GM04504 (cell line): ENCODE results near the gene RGS11.
"Not testable (repeated sequence)": the region's sequence is repeated elsewhere in the genome, so short reads cannot be mapped to it uniquely, and the experiment has no call there.

Experiments
- DNase-seq: peaks from one replicate; pipeline ENCODE4 v3.0.0-alpha.2; 2012; ENCODE audit warnings: low read depth

Gene RGS11

DNA sequence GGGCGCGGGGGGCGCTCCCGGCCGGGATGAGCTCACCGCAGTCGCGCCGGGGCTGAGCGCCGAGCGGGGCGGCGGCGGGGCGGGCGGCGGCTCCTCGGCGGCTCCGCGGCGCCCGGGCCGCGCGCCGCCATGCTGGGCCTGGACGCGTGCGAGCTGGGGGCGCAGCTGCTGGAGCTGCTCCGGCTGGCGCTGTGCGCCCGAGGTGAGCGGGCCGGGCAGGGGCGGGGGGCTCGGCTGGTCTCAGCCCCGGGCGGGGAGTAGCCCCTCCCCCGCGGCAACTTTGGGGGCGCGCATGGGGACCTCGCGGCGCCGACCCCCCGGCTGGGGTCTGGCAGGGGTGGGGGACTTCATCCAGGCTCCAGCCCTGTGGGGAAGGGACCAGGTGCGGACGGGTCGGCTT, 4.8 kb upstream of the RGS11 start, which contains the start of gene ARHGDIG:
TSS of gene ARHGDIG (plus strand) at position 40 of the 400 bp plus-strand sequence. CDS start at position 130, 90 bp downstream.
- no peak for DNase-seq

DNA sequence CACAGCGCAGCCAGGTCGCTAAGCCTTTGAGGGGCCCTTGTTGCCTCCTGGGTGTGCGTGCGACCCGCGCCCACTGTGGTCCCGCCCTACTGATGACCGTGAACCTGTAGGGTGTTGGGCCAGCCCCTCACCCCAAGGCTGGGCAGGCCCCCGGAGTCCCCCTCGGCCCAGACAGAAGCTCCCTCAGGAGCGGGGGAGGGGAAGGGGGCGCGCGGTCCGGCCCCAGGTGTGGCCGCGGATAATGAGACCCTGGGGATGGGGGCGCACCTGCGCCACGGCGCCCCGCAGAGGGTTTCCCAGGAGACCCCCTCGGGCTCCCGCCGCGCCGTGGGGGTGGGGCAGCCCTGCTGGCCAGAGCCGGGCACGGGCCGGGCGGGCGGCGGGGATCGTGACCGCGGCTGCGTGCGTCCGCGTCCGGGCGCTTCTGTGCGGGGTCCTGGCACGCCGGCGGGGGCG, 4.3 kb upstream of the RGS11 start:
- DNase-seq: no peak

DNA sequence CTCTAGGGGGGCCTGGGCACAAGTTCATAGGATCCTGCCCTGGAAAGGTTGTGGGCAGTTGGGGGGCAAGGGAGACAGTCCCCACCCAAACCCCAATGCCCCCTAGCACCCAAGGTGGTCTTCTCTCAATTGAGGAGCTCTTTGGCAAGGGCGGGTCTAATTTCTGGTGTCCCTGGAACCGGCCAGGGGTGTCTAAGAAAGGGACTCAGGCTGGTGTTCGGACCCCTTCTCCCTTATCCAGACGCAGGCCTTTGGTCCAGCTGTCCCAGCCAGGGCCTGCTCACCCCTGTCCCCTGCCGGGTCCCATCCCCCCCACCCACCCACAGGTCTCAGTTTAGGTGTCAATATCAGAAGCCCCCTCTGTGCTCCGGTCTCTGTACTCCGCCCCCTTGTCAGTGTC, 3.8 kb upstream of the RGS11 start:
- no peak for DNase-seq

DNA sequence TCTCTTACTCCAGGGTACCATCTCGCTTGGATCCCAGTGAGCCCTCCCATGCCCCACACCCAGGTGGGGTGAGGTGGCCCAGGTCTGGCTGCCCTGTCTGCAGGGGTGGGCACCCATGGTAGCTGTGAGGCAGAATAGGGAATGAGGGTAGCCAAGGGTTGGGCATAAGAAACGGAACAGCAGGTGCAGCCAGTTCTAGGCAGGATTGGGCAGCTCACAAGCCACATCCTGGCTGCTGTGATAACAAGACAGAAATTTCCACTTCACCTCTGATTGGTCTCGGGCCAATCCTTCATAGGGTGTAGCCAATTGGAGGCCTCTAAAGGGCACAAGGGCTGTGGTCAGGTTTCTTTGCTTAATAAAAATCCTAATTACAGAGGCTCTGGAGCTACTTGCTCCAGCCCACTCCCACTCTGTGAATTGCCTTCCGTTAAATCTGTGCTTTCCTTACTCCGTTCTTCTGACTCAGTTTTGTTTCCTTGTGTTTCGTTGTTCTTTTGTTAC, 3.2 kb upstream of the RGS11 start:
- DNase-seq: no peak

DNA sequence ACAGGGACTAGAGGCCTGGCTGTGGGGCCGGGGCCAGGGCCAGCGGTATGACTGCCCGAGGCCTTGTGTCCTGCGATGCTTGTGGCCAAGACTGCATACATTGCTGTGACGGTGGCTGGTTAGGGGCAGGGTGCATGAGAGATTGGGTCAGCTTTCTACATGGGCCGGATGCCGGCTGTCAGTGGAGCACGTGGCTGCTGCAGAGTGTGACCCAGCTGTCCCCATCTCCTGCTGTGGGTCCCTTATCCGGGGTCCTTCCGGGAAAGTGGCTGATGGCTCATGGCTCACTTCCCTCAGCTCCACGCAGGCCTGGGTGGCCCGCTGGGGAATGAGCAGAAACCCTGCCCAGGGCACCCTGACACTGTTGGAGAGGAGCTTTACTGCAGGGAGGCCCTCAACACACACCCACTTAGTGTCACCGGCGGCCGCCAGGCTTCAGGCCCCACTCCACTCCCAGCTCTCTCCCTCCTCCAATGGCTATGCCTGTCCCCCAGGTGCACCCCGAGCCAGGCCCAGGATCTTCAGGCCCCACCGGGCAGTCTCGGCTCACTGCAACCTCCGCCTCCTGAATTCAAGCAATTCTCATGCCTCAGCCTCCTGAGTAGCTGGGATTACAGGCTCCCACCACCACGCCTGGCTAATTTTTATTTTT, 808 bp upstream of the RGS11 start:
- DNase-seq: no peak

DNA sequence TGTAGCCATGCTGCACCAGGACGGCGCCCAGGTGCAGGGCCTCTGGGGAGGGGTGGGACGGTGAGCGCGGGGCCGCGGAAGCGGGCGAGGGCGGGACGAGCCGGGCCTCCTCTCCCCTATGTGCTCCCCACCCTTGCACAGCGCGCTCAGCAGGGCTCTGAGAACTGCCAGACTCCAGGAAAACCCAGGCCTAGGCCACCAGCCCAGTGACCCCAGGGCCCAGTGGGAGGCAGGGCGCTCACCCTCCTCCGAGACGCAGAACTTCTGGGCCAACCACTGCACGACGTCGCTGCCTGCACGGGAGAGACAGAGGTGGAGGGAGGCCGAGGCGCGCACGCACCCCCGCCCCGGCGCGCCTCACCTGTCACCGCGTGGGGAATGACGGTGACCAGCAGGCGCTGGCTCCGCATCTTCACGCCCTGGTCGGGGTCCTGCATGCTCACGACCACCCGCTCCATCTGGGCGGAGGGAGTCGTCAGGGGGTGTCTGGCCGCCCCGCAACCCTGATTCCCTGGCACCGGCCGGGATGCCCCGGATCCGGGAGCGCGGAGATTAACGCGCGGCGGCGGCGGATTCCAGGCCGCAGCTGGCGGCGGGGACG, 603 bp downstream of the RGS11 start:
- no peak for DNase-seq

DNA sequence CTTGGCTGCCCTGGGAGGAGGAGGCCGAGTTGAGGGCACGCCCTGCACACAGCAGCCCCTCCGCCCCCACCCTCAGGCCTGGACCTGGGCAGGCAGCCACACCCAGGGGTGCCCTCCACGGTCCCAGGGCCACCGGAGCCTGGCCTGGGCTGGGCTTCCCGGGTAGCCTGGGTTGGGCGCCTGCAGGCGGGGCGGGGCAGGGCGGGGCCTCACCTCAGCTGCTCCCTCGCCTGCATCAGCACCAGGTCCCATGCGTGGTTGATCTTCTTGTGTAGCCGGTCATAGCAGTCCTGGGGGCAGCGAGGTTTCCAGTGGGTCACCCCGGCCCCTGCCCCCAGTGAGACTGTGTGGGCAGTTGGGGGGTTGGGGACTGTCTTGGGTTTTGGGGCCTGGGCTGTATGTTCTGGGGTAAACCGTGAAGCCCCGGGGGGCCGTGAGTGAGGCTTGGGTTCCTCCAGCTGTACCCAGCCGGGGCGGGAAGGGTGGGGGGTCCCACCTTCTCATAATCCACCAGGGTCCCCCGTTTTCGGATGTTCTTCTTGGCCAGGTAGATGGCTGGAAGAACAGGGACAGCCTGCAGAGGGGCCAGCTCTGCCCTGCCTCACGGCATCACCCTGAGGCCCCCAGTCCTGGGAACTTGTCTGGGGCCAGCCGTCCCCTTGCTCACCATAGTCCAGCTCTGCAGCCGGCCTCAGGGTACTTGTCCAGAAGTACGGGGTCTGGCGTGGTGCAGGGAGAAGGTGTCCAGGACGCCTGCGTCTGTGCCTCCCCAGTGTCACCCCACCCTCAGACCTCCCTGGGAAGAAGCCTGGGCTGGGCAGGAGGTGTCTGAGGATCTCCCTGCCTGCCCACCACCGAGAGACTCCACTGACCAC, 2.0 kb downstream of the RGS11 start:
- DNase-seq: no peak

DNA sequence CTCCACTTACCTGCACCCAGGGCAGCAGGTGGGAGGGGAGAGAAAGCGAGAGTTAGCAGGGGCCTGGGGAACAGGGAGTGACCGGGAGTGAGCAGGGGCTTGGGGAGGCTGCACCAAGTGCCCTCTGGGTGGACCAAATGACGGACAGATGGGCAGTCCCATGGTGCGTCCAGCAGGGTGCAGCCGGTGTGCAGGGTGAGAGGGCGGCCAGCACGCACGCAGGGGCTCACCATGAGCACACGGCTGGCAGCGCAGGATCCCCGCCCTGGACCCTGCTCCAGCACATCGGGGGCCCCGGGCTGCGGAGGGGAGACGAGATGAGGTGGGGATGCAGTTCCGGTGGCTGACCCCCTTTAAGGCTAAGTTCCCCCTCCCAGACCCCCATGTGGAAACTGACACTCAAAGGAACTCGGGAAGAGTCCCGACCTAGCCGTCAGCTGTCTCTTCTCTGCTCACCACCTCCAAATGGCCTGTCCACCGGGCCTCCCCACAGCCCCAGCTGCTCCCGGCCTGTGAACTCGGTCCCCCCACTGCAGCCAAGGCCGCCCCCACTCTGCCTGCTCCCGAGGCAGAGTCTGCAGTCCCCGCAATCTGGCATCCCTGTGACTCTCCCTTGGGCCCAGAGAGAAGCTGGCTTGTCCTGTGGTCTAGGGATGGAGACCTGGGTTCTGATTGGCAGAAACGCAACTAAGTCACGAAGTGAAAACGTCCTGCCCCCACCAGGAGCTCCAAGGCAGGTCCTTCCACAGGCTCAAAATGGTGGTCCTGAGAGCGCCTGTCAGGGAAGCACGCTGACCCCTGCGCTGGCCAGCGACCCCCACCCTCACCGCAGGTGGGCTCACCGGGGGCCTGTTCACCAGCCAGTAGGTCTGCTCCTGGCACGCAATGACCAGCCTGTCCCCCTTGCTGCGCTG, 2.9 kb downstream of the RGS11 start:
- DNase-seq: no peak

DNA sequence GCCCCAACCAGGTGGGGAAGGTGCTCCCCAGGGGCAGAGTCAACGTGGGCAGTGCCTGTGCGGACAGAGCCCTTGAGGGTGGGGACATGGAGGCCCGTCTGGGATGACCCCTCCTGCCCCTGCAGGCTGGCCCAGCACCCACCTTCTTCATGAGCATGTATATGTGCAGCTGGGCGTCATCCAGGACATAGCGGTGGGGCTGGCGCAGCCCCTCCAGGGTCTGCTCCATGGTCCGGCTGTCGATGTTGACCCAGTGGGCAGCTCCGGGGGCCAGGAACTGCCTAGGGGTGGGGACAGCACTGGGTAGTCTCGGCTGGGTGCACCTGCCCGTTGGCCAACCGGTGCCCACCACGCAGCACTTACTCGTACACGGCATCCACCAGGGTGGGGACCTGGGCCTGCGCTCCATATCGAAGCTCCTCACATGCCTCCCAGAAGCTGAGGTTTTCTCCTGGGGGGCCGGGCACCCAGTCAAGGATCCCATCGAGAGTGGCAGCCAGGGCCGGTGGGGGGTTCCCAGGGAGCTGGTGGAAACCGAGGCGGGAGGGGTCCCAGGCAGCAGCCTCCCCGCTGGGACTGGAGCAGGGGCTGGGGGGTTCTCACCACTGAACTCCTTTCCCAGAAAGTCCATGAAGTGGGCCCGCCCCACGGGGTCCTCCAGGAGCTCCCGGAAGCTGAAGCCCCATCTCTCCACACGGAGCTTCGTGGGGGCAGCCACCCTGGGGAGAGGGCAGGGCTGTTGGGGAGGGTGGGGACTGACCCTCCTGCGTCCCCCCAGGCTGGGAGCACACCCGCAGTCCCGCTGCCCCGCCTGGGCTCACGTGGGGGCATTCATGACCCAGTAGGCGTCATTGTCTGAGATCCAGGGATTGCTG, 5.1 kb downstream of the RGS11 start:
- DNase-seq: no peak

DNA sequence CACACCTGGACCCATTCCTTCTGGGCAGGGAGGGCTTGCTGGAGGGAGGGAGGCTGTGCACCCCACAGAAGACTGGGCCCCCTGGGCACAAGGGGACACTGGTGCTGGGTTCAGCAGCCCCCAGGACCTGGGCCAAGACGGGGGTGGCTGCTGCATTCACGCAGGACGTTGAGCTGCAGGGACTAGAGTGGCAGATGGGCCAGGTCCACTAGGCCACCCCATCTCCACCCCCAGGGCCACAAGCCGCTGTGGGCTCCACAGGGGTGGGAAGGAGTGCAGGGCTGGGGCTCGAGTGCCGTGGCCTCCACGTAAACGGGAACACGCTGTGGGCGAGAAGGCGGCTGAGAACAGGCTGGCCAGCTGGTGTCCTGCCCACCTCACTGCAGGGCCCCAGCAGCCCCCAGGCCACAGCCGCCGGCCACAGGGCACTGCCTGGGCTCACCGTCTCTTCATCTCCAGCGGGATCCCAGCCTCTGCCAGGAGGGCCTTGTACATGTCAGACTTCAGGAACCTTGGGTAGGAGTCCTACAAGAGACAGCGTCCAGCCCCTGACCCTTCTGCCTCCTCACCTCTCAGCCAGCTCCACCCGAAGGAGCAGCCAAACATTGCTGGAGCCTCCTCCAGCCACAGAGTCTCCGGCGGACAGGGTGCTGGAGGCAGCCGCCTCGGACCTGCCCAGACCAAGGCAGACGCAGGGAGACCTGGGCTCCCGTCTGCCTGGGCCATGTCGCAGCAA, 6.5 kb downstream of the RGS11 start:
- DNase-seq: no peak

DNA sequence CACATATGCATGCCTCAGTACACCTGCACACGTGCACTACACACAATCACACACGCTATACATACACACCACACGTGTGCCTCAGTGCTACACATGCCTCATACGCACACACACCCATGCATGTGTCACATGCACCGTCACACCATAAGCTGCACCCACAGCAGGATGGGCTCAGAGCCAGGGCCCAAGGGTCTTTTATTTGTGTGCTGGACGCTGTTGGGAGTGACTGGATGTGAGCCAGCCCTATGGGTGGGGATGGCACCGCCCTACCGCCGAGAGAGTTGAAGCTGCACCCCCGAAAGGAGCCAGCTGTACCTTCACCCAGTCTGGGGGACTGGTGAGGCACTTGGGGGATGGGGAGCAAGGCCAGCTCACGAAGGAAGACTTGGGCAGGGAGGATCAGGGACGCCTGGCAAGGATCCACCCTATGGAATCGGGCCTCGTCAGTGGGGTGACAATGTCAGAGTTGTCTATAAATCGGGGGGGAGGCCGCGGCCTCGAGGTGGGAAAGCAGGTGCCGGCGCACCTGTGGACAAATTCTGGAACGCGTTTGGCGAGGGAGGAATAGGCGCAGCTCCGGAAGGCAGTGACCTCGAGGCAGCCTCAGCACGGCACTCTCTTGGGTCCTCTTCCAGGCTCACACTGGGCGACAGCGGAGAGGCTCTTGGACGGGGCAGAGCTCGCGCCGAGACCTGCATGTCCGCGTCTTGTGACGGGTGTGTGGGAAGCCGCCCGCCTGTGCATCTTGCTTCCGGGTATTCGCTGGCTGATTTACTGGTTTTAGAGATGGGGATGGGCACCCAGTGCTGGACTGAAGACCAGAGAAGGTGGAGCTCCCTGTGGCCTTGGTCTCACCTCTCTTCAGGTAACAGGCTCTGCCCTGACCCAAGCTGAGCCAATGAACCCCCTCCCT, 7.3 kb downstream of the RGS11 start:
- no peak for DNase-seq

DNA sequence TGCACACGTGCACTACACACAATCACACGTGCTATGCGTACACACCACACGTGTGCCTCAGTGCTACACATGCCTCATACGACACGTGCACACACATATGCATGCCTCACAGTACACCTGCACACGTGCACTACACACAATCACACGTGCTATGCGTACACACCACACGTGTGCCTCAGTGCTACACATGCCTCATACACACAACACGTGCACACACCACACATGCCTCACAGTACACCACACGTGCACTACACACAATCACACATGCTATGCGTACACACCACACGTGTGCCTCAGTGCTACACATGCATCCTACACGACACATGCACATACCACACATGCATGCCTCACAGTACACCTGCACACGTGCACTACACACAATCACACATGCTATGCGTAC, 8.2 kb downstream of the RGS11 start:
- not testable (repeated sequence) for DNase-seq

DNA sequence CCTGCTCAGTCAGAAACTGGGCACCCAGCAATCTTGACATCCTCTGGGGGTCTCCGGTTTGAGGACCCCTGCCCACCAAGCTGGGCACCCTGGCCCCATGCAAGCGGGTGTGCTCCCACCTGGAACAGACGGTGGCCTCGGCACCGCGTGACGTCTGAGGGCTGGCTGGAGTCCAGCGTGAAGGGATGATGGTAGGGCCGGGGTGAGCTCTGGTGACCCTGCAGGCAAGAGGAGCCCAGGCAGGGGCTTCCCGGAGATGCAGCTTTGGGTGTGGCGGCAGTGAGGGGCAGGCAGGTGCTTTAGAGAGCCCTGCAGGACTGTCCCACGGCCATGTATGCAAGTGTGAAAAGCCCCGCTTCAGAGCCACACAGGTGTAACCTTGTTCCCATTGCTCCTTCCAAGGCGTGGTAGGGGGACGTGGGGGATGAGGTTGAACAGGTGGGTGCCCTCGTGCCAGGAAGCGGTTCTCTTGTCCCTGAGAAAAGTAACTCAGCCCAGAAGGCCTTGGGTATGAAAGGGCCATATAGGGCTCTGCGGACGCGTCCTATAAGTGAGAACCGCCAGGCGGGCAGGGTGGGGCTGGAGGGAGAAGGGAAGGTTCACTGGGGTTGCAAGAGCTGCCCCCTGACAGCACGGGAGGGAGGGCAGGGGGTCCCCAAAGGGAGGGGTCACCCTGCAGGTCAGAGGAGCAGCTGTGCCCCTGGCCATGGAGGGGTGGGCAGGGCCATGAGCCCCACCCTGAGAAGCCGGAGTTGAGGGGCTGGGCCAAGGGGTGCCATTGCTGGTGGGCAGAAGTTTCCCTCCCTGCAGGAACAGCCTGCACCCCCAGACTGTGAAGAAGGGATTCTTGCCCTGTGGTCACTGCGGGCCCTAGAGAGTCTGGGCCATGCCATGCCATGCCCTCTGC, 9.2 kb downstream of the RGS11 start:
- DNase-seq: no peak

DNA sequence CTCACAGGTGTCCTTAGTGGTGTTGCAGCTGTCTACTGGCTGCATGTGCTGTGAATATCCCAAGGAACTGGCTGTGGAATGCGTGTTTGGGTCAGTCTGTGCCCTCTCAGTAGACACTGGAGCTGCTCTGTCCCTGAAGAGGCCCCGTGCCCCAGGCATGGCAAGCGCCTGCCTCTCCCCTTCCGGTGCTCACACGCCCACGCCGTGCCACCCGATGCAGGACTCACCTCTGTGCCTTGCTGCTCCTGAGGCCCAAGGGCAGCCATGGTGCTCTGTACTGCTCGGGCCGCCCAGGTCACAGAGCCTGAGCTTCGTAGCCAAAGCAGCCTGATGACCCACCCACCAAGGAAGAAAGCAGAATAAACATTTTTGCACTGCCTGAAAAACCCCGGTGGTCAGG, 10.0 kb downstream of the RGS11 start:
- no peak for DNase-seq

DNA sequence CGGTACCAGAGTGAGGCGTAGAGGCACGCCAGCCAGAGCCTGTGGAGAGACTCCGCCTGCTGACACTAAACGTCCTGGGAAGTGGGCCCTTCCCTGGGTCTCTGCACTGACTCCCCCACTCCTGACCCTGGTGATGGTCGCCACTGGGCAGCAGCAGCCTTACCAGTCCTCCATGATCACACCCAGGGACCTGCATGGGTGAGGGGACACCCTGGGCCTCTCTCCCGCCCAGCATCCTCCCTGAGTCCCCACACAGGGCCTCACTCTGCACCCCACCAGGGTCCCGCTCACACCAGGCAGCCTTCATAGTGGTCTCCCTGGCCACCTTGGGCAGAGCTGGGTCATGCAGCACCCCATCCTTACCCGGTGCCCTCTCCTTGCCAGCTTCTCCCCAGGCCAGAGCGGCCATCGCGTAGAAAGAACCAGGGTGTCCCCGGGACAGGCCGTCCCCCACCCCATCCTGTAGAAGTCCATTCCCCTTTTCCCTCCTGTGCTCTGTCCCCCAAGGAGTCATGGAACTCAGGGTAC, 10.7 kb downstream of the RGS11 start:
- DNase-seq: no peak

DNA sequence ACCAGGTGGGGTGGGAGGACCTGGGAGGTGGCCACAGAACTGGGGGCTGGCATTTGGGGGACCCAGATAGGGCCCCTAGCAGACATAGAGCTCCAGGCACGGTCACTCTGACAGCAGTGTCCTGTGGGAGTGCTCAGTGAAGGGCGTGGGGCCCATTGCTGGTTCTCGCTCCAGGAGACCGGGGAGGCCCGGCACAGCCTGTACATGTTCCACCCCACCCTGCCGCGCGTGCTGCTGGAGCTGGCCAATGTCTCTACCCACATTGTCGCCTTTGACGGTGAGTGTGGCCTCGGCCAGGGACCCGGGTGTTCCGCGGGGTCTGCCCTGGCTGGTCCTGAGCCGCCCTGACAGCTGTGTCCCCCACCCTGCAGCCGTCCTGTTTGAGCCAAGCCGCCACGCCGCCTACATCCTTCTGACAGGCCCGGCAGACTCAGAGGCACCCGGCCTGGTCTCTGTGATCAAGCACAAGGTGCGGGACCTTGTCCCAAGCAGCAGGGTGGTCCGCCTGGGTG, 11.2 kb downstream of the RGS11 start:
- DNase-seq: no peak

DNA sequence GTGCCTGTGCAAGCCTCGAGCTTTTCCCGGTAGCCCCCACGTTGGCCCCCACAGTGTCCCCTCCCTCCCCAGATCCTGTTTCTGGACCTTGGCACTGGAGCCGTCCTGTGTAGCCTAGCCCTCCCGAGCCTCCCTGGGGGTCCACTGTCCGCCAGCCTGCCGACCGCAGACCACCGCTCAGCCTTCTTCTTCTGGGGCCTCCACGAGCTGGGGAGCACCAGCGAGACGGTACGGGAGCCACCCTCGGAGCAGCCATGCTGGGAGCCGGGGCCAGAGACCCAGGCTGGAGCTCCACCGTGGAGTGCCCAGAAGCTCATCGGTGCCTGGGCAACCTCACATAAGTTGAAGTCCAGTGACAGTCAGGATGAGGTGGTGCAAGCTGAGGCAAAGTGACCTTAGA, 11.8 kb downstream of the RGS11 start:
- no peak for DNase-seq
